B cell (primary cell): ENCODE data around the gene CLEC7A. TPM values are rescaled to one million over a fixed set of nuclear protein-coding genes. Genes with fewer than 3 reads are reported as not detected.

Source experiments
- ATAC-seq: fragments of 200-7000 bp; cut with Tn5 transposase; one replicate; pipeline ENCODE4 v1.10.0; 2021; ENCODE audit warnings: low read depth, mild to moderate bottlenecking, moderate number of reproducible peaks, moderate library complexity
- CTCF ChIA-PET: fragments of 350-600 bp; sonication (Branson Sonifier 250); formaldehyde crosslinking; loops from one replicate; lab custom pipeline; 2021; ENCODE audit warnings: antibody characterized with exemption, inconsistent platforms; lab: Charles Lee
- POLR2A ChIA-PET: fragments of 350-600 bp; sonication (Branson Sonifier 250); formaldehyde crosslinking; loops from one replicate; lab custom pipeline; 2021; ENCODE audit warnings: antibody characterized with exemption; lab: Charles Lee
- DNase-seq: peaks from one replicate; pipeline ENCODE4 v3.0.0; 2013
- H2AFZ ChIP-seq: 2 replicates; pipeline ENCODE4 v1.6.1; 2012; ENCODE audit warnings: mild to moderate bottlenecking, low read depth, low read length; ENCODE audit not compliant: insufficient read depth, poor library complexity, severe bottlenecking
- H3K27ac ChIP-seq, 2 donors: 1 replicate in 1 of 2; 2 replicates in 1 of 2; pipeline ENCODE4 v1.5.1; 2012 to 2013; ENCODE audit warnings: low read length in 2 of 2, mild to moderate bottlenecking in 2 of 2, moderate library complexity in 1 of 2
- H3K27me3 ChIP-seq, 4 experiments: fragments of 200-600 bp in 1 of 4; sonication (generic) in 1 of 4; replicated peaks in 1 of 4; 1 replicate in 2 of 4; 2 replicates in 2 of 4; pipeline versions ENCODE4 v1.6.1 to v1.7.0; 2013 to 2016; ENCODE audit warnings: low read length in 3 of 4, mild to moderate bottlenecking in 2 of 4, mixed read lengths in 1 of 4, moderate library complexity in 1 of 4; ENCODE audit not compliant: insufficient read depth in 4 of 4, control insufficient read depth in 3 of 4; ENCODE audit errors: control extremely low read depth in 1 of 4
- H3K36me3 ChIP-seq, 2 experiments: replicated peaks in 1 of 2; 1 replicate in 1 of 2; 2 replicates in 1 of 2; pipeline versions ENCODE4 v1.6.1 to v1.7.1; 2013; ENCODE audit warnings: low read length in 1 of 2; ENCODE audit not compliant: insufficient read depth in 2 of 2, control insufficient read depth in 1 of 2; ENCODE audit errors: control extremely low read depth in 1 of 2, extremely low read depth in 1 of 2
- H3K4me1 ChIP-seq, 2 donors: fragments of 200-600 bp in 1 of 2; sonication (generic) in 1 of 2; 1 replicate in 1 of 2; 2 replicates in 1 of 2; pipeline versions ENCODE4 v1.5.1 to v1.6.1; 2013 to 2017; ENCODE audit warnings: low read length in 2 of 2; ENCODE audit not compliant: control insufficient read depth in 2 of 2, insufficient read depth in 2 of 2
- H3K4me2 ChIP-seq: replicated peaks from 2 replicates; pipeline ENCODE3; 2012; ENCODE audit warnings: mild to moderate bottlenecking, low read depth, low read length; ENCODE audit not compliant: poor library complexity, severe bottlenecking
- H3K4me3 ChIP-seq, 5 experiments: fragments of 200-600 bp in 1 of 5; sonication (generic) in 1 of 5; 1 replicate in 3 of 5; 2 replicates in 2 of 5; pipeline versions ENCODE4 v1.5.1 to v1.7.0; 2011 to 2016; ENCODE audit warnings: low read length in 4 of 5, mild to moderate bottlenecking in 4 of 5, low read depth in 2 of 5, control low read depth in 1 of 5, moderate library complexity in 1 of 5; ENCODE audit not compliant: insufficient read depth in 1 of 5; ENCODE audit errors: control extremely low read depth in 1 of 5, extremely low read depth in 1 of 5
- H3K79me2 ChIP-seq: fragments of 200-600 bp; sonication (generic); one replicate; pipeline ENCODE4 v1.6.0; 2016; ENCODE audit warnings: low read length; ENCODE audit not compliant: control insufficient read depth, insufficient read depth
- H3K9ac ChIP-seq: fragments of 200-600 bp; sonication (generic); 2 replicates; pipeline ENCODE4 v1.6.1; 2017; ENCODE audit warnings: mild to moderate bottlenecking, low read length, moderate library complexity
- H3K9me3 ChIP-seq, 3 donors: one replicate each; pipeline versions ENCODE4 v1.6.1 to v1.7.1; 2013; ENCODE audit warnings: low read length in 2 of 3; ENCODE audit not compliant: control insufficient read depth in 2 of 3, insufficient read depth in 1 of 3; ENCODE audit errors: control extremely low read depth in 1 of 3
- H4K20me1 ChIP-seq: 2 replicates; pipeline ENCODE4 v1.6.0; 2012; ENCODE audit warnings: mild to moderate bottlenecking, low read length; ENCODE audit not compliant: insufficient read depth, control insufficient read depth, poor library complexity, severe bottlenecking
- H3K27ac Mint-ChIP-seq: one replicate; pipeline ENCODE4 v1.8.0; 2021; ENCODE audit warnings: mixed read lengths
- H3K27me3 Mint-ChIP-seq: one replicate; pipeline ENCODE4 v1.8.0; 2021; ENCODE audit warnings: mixed read lengths
- H3K4me1 Mint-ChIP-seq: one replicate; pipeline ENCODE4 v1.8.0; 2021; ENCODE audit warnings: mixed read lengths
- H3K4me3 Mint-ChIP-seq: one replicate; pipeline ENCODE4 v1.8.0; 2021; ENCODE audit warnings: mixed read lengths
- H3K9me3 Mint-ChIP-seq: one replicate; pipeline ENCODE4 v1.8.0; 2022; ENCODE audit warnings: mixed read lengths; ENCODE audit not compliant: insufficient read depth
- EZH2 ChIP-seq: IDR thresholded peaks from 2 replicates; pipeline ENCODE4 v1.6.1; 2012; ENCODE audit warnings: borderline replicate concordance, low read depth, mild to moderate bottlenecking, moderate library complexity, low read length; ENCODE audit not compliant: insufficient read depth, poor library complexity, severe bottlenecking
- WGBS: methylation state at CpG from one replicate; pipeline ENCODE4 v1.1.5; 2013; ENCODE audit warnings: missing lambda C conversion rate; ENCODE audit not compliant: insufficient coverage; 5-methylcytosine and 5-hydroxymethylcytosine counted together
- intact Hi-C: fragments of 100-400 bp; cut with micrococcal nuclease; formaldehyde crosslinking; loops from one replicate; pipeline ENCODE4 v1.10.0; 2022
- polyA plus RNA-seq: library from polyadenylated mRNA; depleted of rRNA; stranded (reverse); fragments of >200 nt; gene quantifications from 2 replicates; pipeline ENCODE4 v1.2.3, GENCODE V29; 2012
- total RNA-seq, 2 donors: library from RNA; stranded (reverse); fragments of 120-200 nt in 1 of 2; gene quantifications; 1 replicate in 1 of 2; 2 replicates in 1 of 2; pipeline versions ENCODE4 v1.2.3 to v1.2.4, GENCODE V29; 2013 to 2022
- TF ChIP-seq, protein P1 (sequence below): fragments of 200-600 bp; IDR thresholded peaks from one replicate; pipeline ENCODE4 v1.8.0; 2022; ENCODE audit warnings: antibody characterized with exemption, mild to moderate bottlenecking

Gene CLEC7A
- total and polyA plus RNA-seq, 2 donors (not counting 1 experiment from before 2014, with no cell fraction given) = 0.67 to 2.4 TPM

DNA sequence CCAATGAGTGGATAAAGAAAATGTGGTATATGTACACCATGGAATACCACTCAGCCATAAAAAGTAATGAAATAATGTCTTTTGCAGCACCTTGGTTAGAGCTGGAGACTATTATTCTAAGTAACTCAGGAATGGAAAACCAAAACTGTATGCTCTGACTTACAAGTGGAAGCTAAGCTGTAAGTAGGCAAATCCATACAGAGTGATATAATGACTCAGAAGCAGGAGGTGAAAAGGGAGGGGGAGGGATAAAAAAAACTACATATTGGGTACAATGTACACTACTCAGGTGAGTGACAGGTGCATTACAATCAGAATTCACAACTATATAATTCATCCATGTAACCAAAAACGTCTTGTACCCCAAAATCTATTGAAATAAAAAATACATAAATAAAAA is 16.1 kb downstream of the CLEC7A start:
- Histone ChIP-seq H3K9ac (no peak overlapping the region), H3K27ac (no peak overlapping the region), H3K4me3 (no peak overlapping the region), H3K27me3 (no peaks in the 10 kb centered on the region), H3K4me2 (no peak overlapping the region), H3K79me2 (no peaks in the 10 kb centered on the region), H3K4me1 (no peaks in the 10 kb centered on the region), H2AFZ (no peak overlapping the region), H3K9me3 (peaks cover 0 to 8% (median 0%) of the 10 kb centered on the region in 3 donors), H4K20me1 (no peaks in the 10 kb centered on the region), H3K36me3 (no peaks in the 10 kb centered on the region)
- ChIA-PET POLR2A (no interaction called here), CTCF (no interaction called here)
- WGBS = no CpG with 5 or more reads among the region's 1 CpG
- TF ChIP-seq, protein P1, sequence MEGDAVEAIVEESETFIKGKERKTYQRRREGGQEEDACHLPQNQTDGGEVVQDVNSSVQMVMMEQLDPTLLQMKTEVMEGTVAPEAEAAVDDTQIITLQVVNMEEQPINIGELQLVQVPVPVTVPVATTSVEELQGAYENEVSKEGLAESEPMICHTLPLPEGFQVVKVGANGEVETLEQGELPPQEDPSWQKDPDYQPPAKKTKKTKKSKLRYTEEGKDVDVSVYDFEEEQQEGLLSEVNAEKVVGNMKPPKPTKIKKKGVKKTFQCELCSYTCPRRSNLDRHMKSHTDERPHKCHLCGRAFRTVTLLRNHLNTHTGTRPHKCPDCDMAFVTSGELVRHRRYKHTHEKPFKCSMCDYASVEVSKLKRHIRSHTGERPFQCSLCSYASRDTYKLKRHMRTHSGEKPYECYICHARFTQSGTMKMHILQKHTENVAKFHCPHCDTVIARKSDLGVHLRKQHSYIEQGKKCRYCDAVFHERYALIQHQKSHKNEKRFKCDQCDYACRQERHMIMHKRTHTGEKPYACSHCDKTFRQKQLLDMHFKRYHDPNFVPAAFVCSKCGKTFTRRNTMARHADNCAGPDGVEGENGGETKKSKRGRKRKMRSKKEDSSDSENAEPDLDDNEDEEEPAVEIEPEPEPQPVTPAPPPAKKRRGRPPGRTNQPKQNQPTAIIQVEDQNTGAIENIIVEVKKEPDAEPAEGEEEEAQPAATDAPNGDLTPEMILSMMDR = no peak
- no peak for TF ChIP-seq EZH2
- Mint-ChIP-seq H3K27me3 (peaks cover 9% of the 10 kb centered on the region), H3K27ac (no peak overlapping the region), H3K9me3 (no peaks in the 10 kb centered on the region), H3K4me1 (no peaks in the 10 kb centered on the region), H3K4me3 (no peak overlapping the region)
- intact Hi-C loops = no loop called here
- DNase-seq (no peak), ATAC-seq (no peak)

DNA sequence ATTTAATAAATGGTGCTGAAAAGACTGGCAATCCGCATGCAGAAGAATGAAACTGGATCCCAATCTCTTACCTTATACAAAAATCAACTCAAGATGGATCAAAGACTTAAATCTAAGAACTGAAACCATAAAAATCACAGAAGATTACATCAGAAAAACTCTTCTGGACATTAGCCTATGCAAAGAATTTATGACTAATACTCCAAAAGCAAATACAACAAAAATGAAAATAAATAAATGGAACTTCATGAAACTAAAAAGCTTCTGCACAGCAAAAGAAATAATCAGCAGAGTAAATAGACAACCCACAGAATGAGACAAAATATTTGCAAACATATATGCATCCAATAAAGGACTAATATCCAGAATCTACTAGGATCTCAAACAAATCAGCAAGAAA is 16.9 kb downstream of the CLEC7A start:
- Histone ChIP-seq H3K4me2 (no peak overlapping the region), H4K20me1 (no peaks in the 10 kb centered on the region), H3K36me3 (no peaks in the 10 kb centered on the region), H3K27ac (no peak overlapping the region), H3K9me3 (peaks cover 0 to 8% (median 0%) of the 10 kb centered on the region in 3 donors), H3K79me2 (no peaks in the 10 kb centered on the region), H2AFZ (no peak overlapping the region), H3K4me3 (no peak overlapping the region), H3K4me1 (no peaks in the 10 kb centered on the region), H3K9ac (no peak overlapping the region), H3K27me3 (no peaks in the 10 kb centered on the region)
- POLR2A ChIA-PET = no interaction called here
- TF ChIP-seq EZH2 = no peak
- TF ChIP-seq, protein P1 = no peak
- Mint-ChIP-seq H3K27me3 (peaks cover 10% of the 10 kb centered on the region), H3K9me3 (no peaks in the 10 kb centered on the region), H3K27ac (no peak overlapping the region), H3K4me3 (no peak overlapping the region), H3K4me1 (no peaks in the 10 kb centered on the region)
- intact Hi-C loops = no loop called here
- CTCF ChIA-PET = no interaction called here
- DNase-seq (no peak), ATAC-seq (no peak)
- no CpG with 5 or more reads among the region's 1 CpG for WGBS
